ENCODE data around the gene RRAD. TPM values are rescaled to one million over a fixed set of nuclear protein-coding genes. Genes with fewer than 3 reads are reported as not detected.

Gene RRAD
- polyA plus RNA-seq, 2 donors = 93.6 to 125 TPM

- H3K27me3 ChIP-seq (ENCODE audit: control insufficient read depth in 1 of 2, insufficient read depth in 2 of 2, low read length in 2 of 2) = no peaks in the 10 kb centered on the region
- peaks cover 11 to 38% of the 10 kb centered on the region in 2 donors for H3K4me1 ChIP-seq (ENCODE audit: control insufficient read depth in 2 of 2, insufficient read depth in 2 of 2, low read length in 1 of 2)
- WGBS, 2 donors = 58 to 60% methylated on average over 2 of the region's 2 CpGs
- no peak overlapping the region for H3K4me3 ChIP-seq (ENCODE audit: low read depth in 1 of 2, low read length in 2 of 2)
- peaks cover 0 to 6% of the 10 kb centered on the region in 2 donors for H3K36me3 ChIP-seq (ENCODE audit: control insufficient read depth in 2 of 2, insufficient read depth in 2 of 2, low read length in 1 of 2)
- H3K27ac ChIP-seq (ENCODE audit: low read depth in 2 of 2, low read length in 1 of 2) = no peak overlapping the region
- H3K9me3 ChIP-seq (ENCODE audit: control insufficient read depth in 2 of 2, insufficient read depth in 1 of 2, low read depth in 1 of 2, low read length in 1 of 2) = no peaks in the 10 kb centered on the region
Measured at GRCh38 chr16:66920299-66920590, 5.1 kb downstream of the RRAD start.

DNA sequence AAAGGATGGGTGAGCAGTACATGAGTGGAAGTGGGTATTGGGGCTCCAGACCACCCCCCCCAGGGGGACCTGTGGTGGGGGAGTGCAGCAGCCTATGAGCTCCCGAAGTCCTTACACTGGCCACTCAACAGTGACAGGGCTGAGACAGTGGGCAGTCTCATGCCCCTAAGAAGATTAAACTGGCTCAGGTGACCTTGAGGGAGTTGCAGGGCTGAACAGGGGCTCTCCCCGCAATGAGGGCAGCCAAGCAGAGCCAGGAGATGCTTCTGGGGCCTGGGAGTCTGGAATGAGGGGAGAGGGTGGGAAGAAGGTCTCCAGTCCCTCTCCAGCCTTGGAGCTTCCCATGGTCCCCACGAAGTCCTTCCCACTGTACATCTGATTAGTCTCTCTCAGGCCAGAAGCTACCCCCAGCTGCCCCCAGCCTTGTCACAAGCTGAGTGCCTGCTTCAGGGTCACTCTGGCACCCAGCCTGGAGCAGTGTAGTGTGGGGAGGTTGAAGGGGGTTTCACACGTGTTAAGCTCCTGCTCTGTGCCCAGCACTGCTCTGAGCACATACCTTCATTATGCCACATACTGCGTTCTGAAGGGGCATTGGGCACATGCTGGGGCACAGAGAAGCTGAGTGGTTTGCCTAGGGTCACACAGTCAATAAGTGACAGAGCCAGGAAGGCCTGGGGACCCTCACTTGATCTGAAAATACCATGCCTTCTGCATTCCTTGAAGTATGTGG is 5.6 kb downstream of the RRAD start:
- peaks cover 0 to 6% of the 10 kb centered on the region in 2 donors for H3K36me3 ChIP-seq (ENCODE audit: control insufficient read depth in 2 of 2, insufficient read depth in 2 of 2, low read length in 1 of 2)
- WGBS, 2 donors = 70 to 73% methylated on average over 5 of the region's 5 CpGs
- H3K27me3 ChIP-seq (ENCODE audit: control insufficient read depth in 1 of 2, insufficient read depth in 2 of 2, low read length in 2 of 2) = no peaks in the 10 kb centered on the region
- H3K27ac ChIP-seq (ENCODE audit: low read depth in 2 of 2, low read length in 1 of 2) = no peak overlapping the region
- H3K4me1 ChIP-seq (ENCODE audit: control insufficient read depth in 2 of 2, insufficient read depth in 2 of 2, low read length in 1 of 2) = peaks cover 11 to 34% of the 10 kb centered on the region in 2 donors
- no peak overlapping the region for H3K4me3 ChIP-seq (ENCODE audit: low read depth in 1 of 2, low read length in 2 of 2)
- H3K9me3 ChIP-seq (ENCODE audit: control insufficient read depth in 2 of 2, insufficient read depth in 1 of 2, low read depth in 1 of 2, low read length in 1 of 2) = no peaks in the 10 kb centered on the region

DNA sequence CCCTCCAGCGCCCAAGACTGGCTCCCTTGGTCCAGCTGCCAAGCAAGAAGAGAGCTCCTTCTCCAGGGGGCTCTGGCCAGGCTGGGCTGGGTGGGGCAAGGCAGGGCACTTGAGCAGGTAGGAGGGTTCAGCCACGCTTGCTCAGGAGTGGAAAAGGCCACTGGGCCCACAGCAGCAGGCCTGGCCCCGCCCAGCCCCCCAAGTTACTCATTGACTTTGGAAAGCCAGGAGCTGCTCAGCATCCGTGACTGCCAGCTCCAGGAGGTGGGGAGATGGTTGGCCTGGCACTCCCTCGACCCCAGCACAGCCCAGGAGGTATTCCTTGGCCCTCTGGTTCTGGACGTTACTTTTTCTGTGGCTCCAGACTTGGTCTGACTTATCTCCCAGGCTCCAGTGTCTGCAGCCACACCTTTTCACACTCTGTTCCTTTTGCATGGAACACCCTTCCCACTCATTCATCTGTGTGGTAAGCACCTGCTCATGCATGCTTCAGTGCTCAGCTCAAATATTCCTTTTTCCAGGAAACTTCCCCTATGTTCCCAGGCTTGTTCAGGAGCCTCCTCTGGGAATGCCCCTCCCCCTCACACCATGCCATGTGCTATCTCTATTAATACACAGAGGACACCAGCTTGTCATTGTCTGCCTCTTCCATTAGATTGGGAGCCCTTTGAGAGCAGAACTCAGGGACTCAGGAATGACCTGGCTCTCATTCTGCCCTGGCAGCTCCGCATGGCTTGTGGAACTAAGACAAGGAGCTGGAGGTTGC is 6.3 kb downstream of the RRAD start, which contains the start of gene CDH16:
Gene CDH16 (minus strand): TSS at position 83 of the 766 bp plus-strand sequence. CDS start 820 bp downstream, outside the sequence.
- Histone ChIP-seq H3K4me3 (ENCODE audit: low read depth in 1 of 2, low read length in 2 of 2) (no peak within 1 kb of the TSS), H3K4me1 (ENCODE audit: control insufficient read depth in 2 of 2, insufficient read depth in 2 of 2, low read length in 1 of 2) (peaks cover 11 to 32% of the 10 kb centered on the region in 2 donors), H3K27ac (ENCODE audit: low read depth in 2 of 2, low read length in 1 of 2) (no peak within 1 kb of the TSS), H3K36me3 (ENCODE audit: control insufficient read depth in 2 of 2, insufficient read depth in 2 of 2, low read length in 1 of 2) (peaks cover 0 to 6% of the 10 kb centered on the region in 2 donors), H3K27me3 (ENCODE audit: control insufficient read depth in 1 of 2, insufficient read depth in 2 of 2, low read length in 2 of 2) (no peaks in the 10 kb centered on the region), H3K9me3 (ENCODE audit: control insufficient read depth in 2 of 2, insufficient read depth in 1 of 2, low read depth in 1 of 2, low read length in 1 of 2) (peaks cover 0 to 2% of the 10 kb centered on the region in 2 donors)
- 63 to 73% methylated on average over 7 of the region's 7 CpGs for WGBS, 2 donors

GRCh38 chr16:66918355-66918754 is 7.0 kb downstream of the RRAD start:
- H3K4me3 ChIP-seq (ENCODE audit: low read depth in 1 of 2, low read length in 2 of 2) = no peak overlapping the region
- peaks cover 9 to 25% of the 10 kb centered on the region in 2 donors for H3K4me1 ChIP-seq (ENCODE audit: control insufficient read depth in 2 of 2, insufficient read depth in 2 of 2, low read length in 1 of 2)
- no peak overlapping the region for H3K27ac ChIP-seq (ENCODE audit: low read depth in 2 of 2, low read length in 1 of 2)
- no peaks in the 10 kb centered on the region for H3K27me3 ChIP-seq (ENCODE audit: control insufficient read depth in 1 of 2, insufficient read depth in 2 of 2, low read length in 2 of 2)
- peaks cover 0 to 5% of the 10 kb centered on the region in 2 donors for H3K36me3 ChIP-seq (ENCODE audit: control insufficient read depth in 2 of 2, insufficient read depth in 2 of 2, low read length in 1 of 2)
- 91 to 93% methylated on average over 5 to 6 of the region's 6 CpGs for WGBS, 2 donors
- H3K9me3 ChIP-seq (ENCODE audit: control insufficient read depth in 2 of 2, insufficient read depth in 1 of 2, low read depth in 1 of 2, low read length in 1 of 2) = peaks cover 0 to 2% of the 10 kb centered on the region in 2 donors

- H3K27me3 ChIP-seq (ENCODE audit: control insufficient read depth in 1 of 2, insufficient read depth in 2 of 2, low read length in 2 of 2) = no peaks in the 10 kb centered on the region
- 90% methylated on average over 9 of the region's 9 CpGs for WGBS, 2 donors
- H3K4me3 ChIP-seq (ENCODE audit: low read depth in 1 of 2, low read length in 2 of 2) = no peak overlapping the region
- peaks cover 0 to 2% of the 10 kb centered on the region in 2 donors for H3K9me3 ChIP-seq (ENCODE audit: control insufficient read depth in 2 of 2, insufficient read depth in 1 of 2, low read depth in 1 of 2, low read length in 1 of 2)
- peaks cover 9 to 19% of the 10 kb centered on the region in 2 donors for H3K4me1 ChIP-seq (ENCODE audit: control insufficient read depth in 2 of 2, insufficient read depth in 2 of 2, low read length in 1 of 2)
- H3K27ac ChIP-seq (ENCODE audit: low read depth in 2 of 2, low read length in 1 of 2) = no peak overlapping the region
- no peaks in the 10 kb centered on the region for H3K36me3 ChIP-seq (ENCODE audit: control insufficient read depth in 2 of 2, insufficient read depth in 2 of 2, low read length in 1 of 2)
Measured at GRCh38 chr16:66917741-66918140, 7.6 kb downstream of the RRAD start.

DNA sequence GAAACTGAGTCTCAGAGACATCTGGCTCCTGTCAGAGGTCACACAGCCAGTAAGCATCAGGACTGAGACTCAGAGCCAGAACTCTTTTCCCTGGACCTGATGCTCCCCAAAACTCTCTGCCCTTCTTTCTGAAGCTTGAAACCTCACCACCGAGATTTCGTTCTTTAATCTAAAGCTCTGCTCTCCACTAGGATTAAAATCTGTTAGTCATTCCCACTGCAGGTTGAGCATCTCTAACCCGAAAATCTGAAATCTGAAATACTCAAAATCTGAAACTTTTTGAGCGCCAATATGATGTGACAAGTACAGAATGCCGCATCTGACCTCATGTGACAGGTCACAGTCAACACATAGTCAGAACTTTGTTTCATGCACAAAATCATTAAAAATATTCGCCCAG is 8.8 kb downstream of the RRAD start:
- Histone ChIP-seq H3K9me3 (ENCODE audit: control insufficient read depth in 2 of 2, insufficient read depth in 1 of 2, low read depth in 1 of 2, low read length in 1 of 2) (peaks cover 0 to 2% of the 10 kb centered on the region in 2 donors), H3K4me3 (ENCODE audit: low read depth in 1 of 2, low read length in 2 of 2) (no peak overlapping the region), H3K4me1 (ENCODE audit: control insufficient read depth in 2 of 2, insufficient read depth in 2 of 2, low read length in 1 of 2) (peaks cover 3 to 16% of the 10 kb centered on the region in 2 donors), H3K27ac (ENCODE audit: low read depth in 2 of 2, low read length in 1 of 2) (no peak overlapping the region), H3K27me3 (ENCODE audit: control insufficient read depth in 1 of 2, insufficient read depth in 2 of 2, low read length in 2 of 2) (no peaks in the 10 kb centered on the region), H3K36me3 (ENCODE audit: control insufficient read depth in 2 of 2, insufficient read depth in 2 of 2, low read length in 1 of 2) (no peaks in the 10 kb centered on the region)
- WGBS, 2 donors = 79 to 87% methylated on average over 6 of the region's 6 CpGs

- WGBS, 2 donors = 59 to 74% methylated on average over 7 of the region's 7 CpGs
- H3K27me3 ChIP-seq (ENCODE audit: control insufficient read depth in 1 of 2, insufficient read depth in 2 of 2, low read length in 2 of 2) = no peaks in the 10 kb centered on the region
- peaks cover 5 to 18% of the 10 kb centered on the region in 2 donors for H3K4me1 ChIP-seq (ENCODE audit: control insufficient read depth in 2 of 2, insufficient read depth in 2 of 2, low read length in 1 of 2)
- peaks cover 0 to 2% of the 10 kb centered on the region in 2 donors for H3K9me3 ChIP-seq (ENCODE audit: control insufficient read depth in 2 of 2, insufficient read depth in 1 of 2, low read depth in 1 of 2, low read length in 1 of 2)
- H3K27ac ChIP-seq (ENCODE audit: low read depth in 2 of 2, low read length in 1 of 2) = no peak overlapping the region
- H3K36me3 ChIP-seq (ENCODE audit: control insufficient read depth in 2 of 2, insufficient read depth in 2 of 2, low read length in 1 of 2) = no peaks in the 10 kb centered on the region
- no peak overlapping the region for H3K4me3 ChIP-seq (ENCODE audit: low read depth in 1 of 2, low read length in 2 of 2)
Measured at GRCh38 chr16:66915041-66915440, 10.3 kb downstream of the RRAD start.

- Histone ChIP-seq H3K36me3 (ENCODE audit: control insufficient read depth in 2 of 2, insufficient read depth in 2 of 2, low read length in 1 of 2) (no peaks in the 10 kb centered on the region), H3K4me1 (ENCODE audit: control insufficient read depth in 2 of 2, insufficient read depth in 2 of 2, low read length in 1 of 2) (peaks cover 5 to 16% of the 10 kb centered on the region in 2 donors), H3K4me3 (ENCODE audit: low read depth in 1 of 2, low read length in 2 of 2) (no peak overlapping the region), H3K27me3 (ENCODE audit: control insufficient read depth in 1 of 2, insufficient read depth in 2 of 2, low read length in 2 of 2) (no peaks in the 10 kb centered on the region), H3K27ac (ENCODE audit: low read depth in 2 of 2, low read length in 1 of 2) (no peak overlapping the region), H3K9me3 (ENCODE audit: control insufficient read depth in 2 of 2, insufficient read depth in 1 of 2, low read depth in 1 of 2, low read length in 1 of 2) (peaks cover 0 to 2% of the 10 kb centered on the region in 2 donors)
- WGBS, 2 donors = 97 to 99% methylated on average over 7 of the region's 7 CpGs
Measured at GRCh38 chr16:66914541-66914940, 10.8 kb downstream of the RRAD start.

- Histone ChIP-seq H3K4me1 (ENCODE audit: control insufficient read depth in 2 of 2, insufficient read depth in 2 of 2, low read length in 1 of 2) (peaks cover 2 to 8% of the 10 kb centered on the region in 2 donors), H3K36me3 (ENCODE audit: control insufficient read depth in 2 of 2, insufficient read depth in 2 of 2, low read length in 1 of 2) (no peaks in the 10 kb centered on the region), H3K27me3 (ENCODE audit: control insufficient read depth in 1 of 2, insufficient read depth in 2 of 2, low read length in 2 of 2) (no peaks in the 10 kb centered on the region), H3K9me3 (ENCODE audit: control insufficient read depth in 2 of 2, insufficient read depth in 1 of 2, low read depth in 1 of 2, low read length in 1 of 2) (peaks cover 0 to 2% of the 10 kb centered on the region in 2 donors), H3K4me3 (ENCODE audit: low read depth in 1 of 2, low read length in 2 of 2) (no peak overlapping the region), H3K27ac (ENCODE audit: low read depth in 2 of 2, low read length in 1 of 2) (no peak overlapping the region)
- 73 to 84% methylated on average over 4 of the region's 4 CpGs for WGBS, 2 donors
Measured at GRCh38 chr16:66913711-66914110, 11.6 kb downstream of the RRAD start.
